Osteocyte (in vitro differentiated cells): ENCODE results near the gene RFC5. TPM values are rescaled to one million over a fixed set of nuclear protein-coding genes. Genes with fewer than 3 reads are reported as not detected.

ENCODE experiments used
- DNase-seq: peaks from one replicate; pipeline ENCODE4 v3.0.0; 2021; ENCODE audit warnings: mixed read lengths; ENCODE audit not compliant: unreplicated experiment; ENCODE audit errors: extremely low spot score
- H3K27ac Mint-ChIP-seq: one replicate; pipeline ENCODE4 v1.8.0; 2021; ENCODE audit warnings: mild to moderate bottlenecking, mixed read lengths; ENCODE audit not compliant: unreplicated experiment
- H3K27me3 Mint-ChIP-seq: one replicate; pipeline ENCODE4 v1.8.0; 2021; ENCODE audit warnings: mixed read lengths; ENCODE audit not compliant: unreplicated experiment
- H3K36me3 Mint-ChIP-seq: one replicate; pipeline ENCODE4 v1.8.0; 2021; ENCODE audit warnings: mixed read lengths; ENCODE audit not compliant: unreplicated experiment
- H3K4me1 Mint-ChIP-seq: one replicate; pipeline ENCODE4 v1.8.0; 2021; ENCODE audit warnings: mixed read lengths; ENCODE audit not compliant: unreplicated experiment
- H3K4me3 Mint-ChIP-seq: one replicate; pipeline ENCODE4 v1.8.0; 2021; ENCODE audit warnings: mild to moderate bottlenecking, moderate library complexity, mixed read lengths; ENCODE audit not compliant: unreplicated experiment
- H3K9me3 Mint-ChIP-seq: one replicate; pipeline ENCODE4 v1.8.0; 2021; ENCODE audit warnings: mixed read lengths; ENCODE audit not compliant: unreplicated experiment
- CTCF ChIP-seq: fragments of 200-600 bp; sonication (generic); IDR thresholded peaks from 2 replicates; pipeline ENCODE4 v1.5.0; 2021; ENCODE audit warnings: antibody characterized with exemption, mild to moderate bottlenecking, moderate library complexity
- long read RNA-seq: library from polyadenylated mRNA; unstranded; transcript quantifications from one replicate; pipeline ENCODE4 v2.0.0, GENCODE V29; 2021
- total RNA-seq: library from RNA; stranded (reverse); gene quantifications from 2 replicates; pipeline ENCODE4 v1.2.1, GENCODE V29; 2021

The RFC5 gene
- total RNA-seq = 12.7 and 13.2 TPM in 2 replicates
- long read RNA-seq, transcript RFC5-204 (11 exons, 1,655 nt) = major isoform, 80 of 103 reads
- long read RNA-seq, partial matches to known transcripts = 3 of 103 reads
- long read RNA-seq, other reads (novel, unspliced or antisense) = 20 of 103 reads

- no peak for TF ChIP-seq CTCF
- Mint-ChIP-seq H3K9me3 (no peaks in the 10 kb centered on the region), H3K36me3 (peaks cover 9% of the 10 kb centered on the region), H3K4me1 (peaks cover 11% of the 10 kb centered on the region), H3K4me3 (peak within 1 kb of the TSS; percentile 81), H3K27me3 (peaks cover 5% of the 10 kb centered on the region), H3K27ac (peak within 1 kb of the TSS; percentile 70)
- peak; percentile 99 for DNase-seq
Measured at GRCh38 chr12:118016424-118017264, at the start of gene RFC5. TSS of gene RFC5 (plus strand) at chr12:118016703. CDS start at chr12:118016828, 125 bp downstream.

- DNase-seq = no peak
- Mint-ChIP-seq H3K9me3 (peaks cover 4% of the 10 kb centered on the region), H3K4me3 (no peak overlapping the region), H3K27me3 (peaks cover 45% of the 10 kb centered on the region), H3K27ac (no peak overlapping the region), H3K36me3 (no peaks in the 10 kb centered on the region), H3K4me1 (peaks cover 10% of the 10 kb centered on the region)
- TF ChIP-seq CTCF = no peak
Measured at GRCh38 chr12:117967043-117967442, 49.5 kb upstream of the RFC5 start.

- H3K36me3 Mint-ChIP-seq = no peaks in the 10 kb centered on the region
- no peak overlapping the region for H3K27ac Mint-ChIP-seq
- peaks cover 45% of the 10 kb centered on the region for H3K27me3 Mint-ChIP-seq
- H3K4me1 Mint-ChIP-seq = peaks cover 10% of the 10 kb centered on the region
- H3K4me3 Mint-ChIP-seq = no peak overlapping the region
- DNase-seq = no peak
- H3K9me3 Mint-ChIP-seq = peaks cover 4% of the 10 kb centered on the region
- no peak for TF ChIP-seq CTCF
Measured at GRCh38 chr12:117967512-117967911, 49.0 kb upstream of the RFC5 start.

GRCh38 chr12:117968151-117968789 lies 48.2 kb upstream of the RFC5 start:
- no peak overlapping the region for H3K27ac Mint-ChIP-seq
- TF ChIP-seq CTCF = no peak
- H3K36me3 Mint-ChIP-seq = no peaks in the 10 kb centered on the region
- H3K9me3 Mint-ChIP-seq = peaks cover 4% of the 10 kb centered on the region
- no peak for DNase-seq
- peaks cover 10% of the 10 kb centered on the region for H3K4me1 Mint-ChIP-seq
- H3K4me3 Mint-ChIP-seq = peak overlapping the region; percentile 75
- peaks cover 45% of the 10 kb centered on the region for H3K27me3 Mint-ChIP-seq
